WTC11 (cell line): ENCODE data around the gene NOXO1. TPM values are rescaled to one million over a fixed set of nuclear protein-coding genes. Genes with fewer than 3 reads are reported as not detected.
"Not testable (repeated sequence)": the region's sequence is repeated elsewhere in the genome, so short reads cannot be mapped to it uniquely, and the experiment has no call there.

Source experiments
- ATAC-seq: fragments of 200-7000 bp; cut with Tn5 transposase; 2 replicates; pipeline ENCODE4 v1.10.0; 2021; ENCODE audit warnings: mild to moderate bottlenecking, moderate library complexity
- CTCF ChIA-PET: fragments of 300-600 bp; sonication (Branson Sonifier 250); formaldehyde crosslinking; loops from one replicate; lab custom pipeline; 2021; ENCODE audit warnings: antibody characterized with exemption; lab: Charles Lee
- POLR2A ChIA-PET: fragments of 350-600 bp; sonication (Branson Sonifier 250); formaldehyde crosslinking; loops from one replicate; lab custom pipeline; 2021; ENCODE audit warnings: antibody characterized with exemption; lab: Charles Lee
- DNase-seq: peaks from one replicate; pipeline ENCODE4 v3.0.0; 2021; ENCODE audit warnings: low spot score
- H3K27ac Mint-ChIP-seq: 2 replicates; pipeline ENCODE4 v1.8.0; 2021; ENCODE audit warnings: mixed read lengths
- H3K27me3 Mint-ChIP-seq: 2 replicates; pipeline ENCODE4 v1.8.0; 2021; ENCODE audit warnings: low read depth, mild to moderate bottlenecking, moderate library complexity, mixed read lengths
- H3K36me3 Mint-ChIP-seq: 2 replicates; pipeline ENCODE4 v1.8.0; 2021; ENCODE audit warnings: mixed read lengths
- H3K4me1 Mint-ChIP-seq: 2 replicates; pipeline ENCODE4 v1.8.0; 2022; ENCODE audit warnings: mixed read lengths
- H3K4me3 Mint-ChIP-seq: 2 replicates; pipeline ENCODE4 v1.8.0; 2021; ENCODE audit warnings: mild to moderate bottlenecking, moderate library complexity, mixed read lengths
- H3K9me3 Mint-ChIP-seq: 2 replicates; pipeline ENCODE4 v1.8.0; 2021; ENCODE audit warnings: mixed read lengths
- AR ChIP-seq: fragments of 250-450 bp; sonication (Bioruptor Pico); IDR thresholded peaks from 2 replicates; pipeline ENCODE4 v1.9.0; 2021; ENCODE audit warnings: mild to moderate bottlenecking
- CBFB ChIP-seq: sonication (generic); formaldehyde crosslinking; IDR thresholded peaks from 2 replicates; pipeline ENCODE4 v1.8.1; 2022; ENCODE audit warnings: mild to moderate bottlenecking, low read depth, missing genetic modification reagents
- CREB1 ChIP-seq: sonication (generic); formaldehyde crosslinking; IDR thresholded peaks from 2 replicates; pipeline ENCODE4 v1.8.0; 2023; ENCODE audit warnings: mild to moderate bottlenecking, missing genetic modification reagents
- ERG ChIP-seq: fragments of 250-450 bp; sonication (Bioruptor Pico); IDR thresholded peaks from 2 replicates; pipeline ENCODE4 v1.8.0; 2021; ENCODE audit warnings: mild to moderate bottlenecking
- ESRRA ChIP-seq: sonication (generic); formaldehyde crosslinking; IDR thresholded peaks from 2 replicates; pipeline ENCODE4 v1.8.1; 2022; ENCODE audit warnings: mild to moderate bottlenecking, missing genetic modification reagents, borderline replicate concordance
- GRHL2 ChIP-seq: fragments of 250-450 bp; sonication (Bioruptor Pico); IDR thresholded peaks from 2 replicates; pipeline ENCODE4 v1.8.0; 2022; ENCODE audit warnings: mild to moderate bottlenecking, moderate library complexity; ENCODE audit not compliant: insufficient replicate concordance, severe bottlenecking
- GTF2I ChIP-seq: fragments of 250-450 bp; sonication (Bioruptor Pico); conservative IDR thresholded peaks from 2 replicates; pipeline ENCODE4 v1.4.0; 2021; ENCODE audit warnings: mild to moderate bottlenecking
- HMGA2 ChIP-seq: fragments of 250-450 bp; sonication (Bioruptor Pico); IDR thresholded peaks from 2 replicates; pipeline ENCODE4 v1.4.0; 2021; ENCODE audit warnings: mild to moderate bottlenecking, moderate library complexity
- HMGXB4 ChIP-seq: sonication (generic); formaldehyde crosslinking; IDR thresholded peaks from 2 replicates; pipeline ENCODE4 v1.8.1; 2023; ENCODE audit warnings: mild to moderate bottlenecking, moderate library complexity, missing genetic modification reagents
- IRF2 ChIP-seq: sonication (generic); formaldehyde crosslinking; IDR thresholded peaks from 2 replicates; pipeline ENCODE4 v1.8.0; 2022; ENCODE audit warnings: low read depth, missing genetic modification reagents, borderline replicate concordance
- JAZF1 ChIP-seq: fragments of 250-450 bp; sonication (Bioruptor Pico); IDR thresholded peaks from 2 replicates; pipeline ENCODE4 v1.9.0; 2021; ENCODE audit warnings: moderate library complexity, mild to moderate bottlenecking, inconsistent platforms
- NFE2L1 ChIP-seq: sonication (generic); formaldehyde crosslinking; IDR thresholded peaks from 2 replicates; pipeline ENCODE4 v1.8.1; 2023; ENCODE audit warnings: missing genetic modification reagents
- PRDM15 ChIP-seq: sonication (generic); formaldehyde crosslinking; IDR thresholded peaks from 2 replicates; pipeline ENCODE4 v1.8.0; 2022; ENCODE audit warnings: missing genetic modification reagents
- RELA ChIP-seq: sonication (generic); formaldehyde crosslinking; IDR thresholded peaks from 2 replicates; pipeline ENCODE4 v1.8.1; 2022; ENCODE audit warnings: missing genetic modification reagents, mild to moderate bottlenecking, borderline replicate concordance
- SMAD4 ChIP-seq: sonication (generic); formaldehyde crosslinking; IDR thresholded peaks from 2 replicates; pipeline ENCODE4 v1.8.0; 2022; ENCODE audit warnings: mild to moderate bottlenecking, missing genetic modification reagents
- TEAD4 ChIP-seq: sonication (generic); formaldehyde crosslinking; IDR thresholded peaks from 2 replicates; pipeline ENCODE4 v1.8.0; 2022; ENCODE audit warnings: mild to moderate bottlenecking, missing genetic modification reagents
- USF1 ChIP-seq: sonication (generic); formaldehyde crosslinking; IDR thresholded peaks from 2 replicates; pipeline ENCODE4 v1.8.0; 2022; ENCODE audit warnings: mild to moderate bottlenecking, missing genetic modification reagents
- ZBTB21 ChIP-seq: sonication (generic); formaldehyde crosslinking; IDR thresholded peaks from 2 replicates; pipeline ENCODE4 v1.8.1; 2023; ENCODE audit warnings: mild to moderate bottlenecking, missing genetic modification reagents, borderline replicate concordance
- ZNF423 ChIP-seq: fragments of 250-450 bp; sonication (Bioruptor Pico); IDR thresholded peaks from 2 replicates; pipeline ENCODE4 v2.1.2; 2022; ENCODE audit warnings: mild to moderate bottlenecking, moderate library complexity
- ZNF671 ChIP-seq: fragments of 250-450 bp; sonication (Bioruptor Pico); IDR thresholded peaks from 2 replicates; pipeline ENCODE4 v1.8.0; 2021; ENCODE audit warnings: mild to moderate bottlenecking
- total RNA-seq: library from RNA; stranded (reverse); gene quantifications from 3 replicates; pipeline ENCODE4 v1.2.3, GENCODE V29; 2021

The NOXO1 gene
- total RNA-seq, 1 experiment from 2014 or later: 5.7 TPM

GRCh38 chr16:1940273-1941161, 40.8 kb downstream of the NOXO1 start (continued):
- TF ChIP-seq ERG (CRISPR knock-in tag) (no peak), HMGA2 (CRISPR knock-in tag) (no peak), RELA (CRISPR knock-in tag) (no peak), HMGXB4 (CRISPR knock-in tag) (no peak), CBFB (CRISPR knock-in tag) (no peak), PRDM15 (no peak), ZNF671 (CRISPR knock-in tag) (no peak), USF1 (no peak), TEAD4 (CRISPR knock-in tag) (no peak)

GRCh38 chr16:1939833-1940232, 41.4 kb downstream of the NOXO1 start:
- ATAC-seq, H3K27ac Mint-ChIP-seq, DNase-seq, H3K9me3 Mint-ChIP-seq, POLR2A ChIA-PET, H3K4me3 Mint-ChIP-seq: not testable (repeated sequence)
- Mint-ChIP-seq H3K4me1 (peaks cover 22% of the 10 kb centered on the region), H3K36me3 (peaks cover 12% of the 10 kb centered on the region), H3K27me3 (peaks cover 13% of the 10 kb centered on the region)
- CTCF ChIA-PET: interaction anchor here (1.0 to 4.4 kb wide), 3 partner anchors 12 to 41 kb away, joined by 3 to 29 read pairs (median 10); partner anchors contain the start of gene NOXO1

- POLR2A ChIA-PET: no interaction called here
- no peak for ATAC-seq
- Mint-ChIP-seq H3K36me3 (peaks cover 12% of the 10 kb centered on the region), H3K4me3 (no peak overlapping the region), H3K27ac (no peak overlapping the region), H3K27me3 (peaks cover 6% of the 10 kb centered on the region), H3K4me1 (peaks cover 14% of the 10 kb centered on the region), H3K9me3 (no peaks in the 10 kb centered on the region)
- no peak for DNase-seq
- CTCF ChIA-PET: interaction anchor here (1.0 kb wide), 1 partner anchor 10 kb away, joined by 3 read pairs; no protein-coding TSS in a partner anchor
- no peak for TF ChIP-seq GRHL2
- no peak for TF ChIP-seq NFE2L1 (CRISPR knock-in tag)
- TF ChIP-seq ZNF423 (CRISPR knock-in tag): no peak
- TF ChIP-seq AR: no peak
- TF ChIP-seq IRF2 (CRISPR knock-in tag): no peak
- no peak for TF ChIP-seq JAZF1 (CRISPR knock-in tag)
- no peak for TF ChIP-seq HMGXB4 (CRISPR knock-in tag)
- TF ChIP-seq ESRRA (CRISPR knock-in tag): no peak
- TF ChIP-seq SMAD4 (CRISPR knock-in tag): no peak
- no peak for TF ChIP-seq CREB1
- TF ChIP-seq GTF2I (CRISPR knock-in tag): no peak
- no peak for TF ChIP-seq ZBTB21 (CRISPR knock-in tag)
These were observed 42.4 kb downstream of the NOXO1 start for GRCh38 chr16:1938910-1939309.
